OCI-LY1 (cell line): ENCODE measurements around the gene MTHFD1.

ENCODE experiments used
- CTCF ChIP-seq: fragments of 200-600 bp; sonication (generic), shearing (Covaris generic); IDR thresholded peaks from 2 replicates; pipeline ENCODE4 v1.5.1; 2017; ENCODE audit warnings: mild to moderate bottlenecking, antibody characterized with exemption, low read length, moderate library complexity, mixed read lengths
- EZH2 ChIP-seq: fragments of 200-600 bp; sonication (generic), shearing (Covaris generic); IDR thresholded peaks from 2 replicates; pipeline ENCODE4 v1.8.0; 2017; ENCODE audit warnings: borderline replicate concordance, mixed run types, mild to moderate bottlenecking, antibody characterized with exemption, low read length, moderate library complexity, mixed read lengths

- TF ChIP-seq CTCF: no peak
- no peak for TF ChIP-seq EZH2
Observed at GRCh38 chr14:64465831-64466554, 77.8 kb downstream of the MTHFD1 start.
